Activated CD4-positive, alpha-beta T cell treated with anti-CD3 and anti-CD28 coated beads for 36 hours (primary cell): ENCODE data around the gene SF1. TPM values are rescaled to one million over a fixed set of nuclear protein-coding genes. Genes with fewer than 3 reads are reported as not detected.

Experiments used
- ATAC-seq: fragments of 200-7000 bp; cut with Tn5 transposase; one replicate; pipeline ENCODE4 v1.10.0; 2021; ENCODE audit warnings: mild to moderate bottlenecking, moderate library complexity
- CTCF ChIA-PET: fragments of 350-600 bp; sonication (Branson Sonifier 250); formaldehyde crosslinking; loops from one replicate; lab custom pipeline; 2021; ENCODE audit warnings: antibody characterized with exemption; lab: Charles Lee
- POLR2A ChIA-PET: fragments of 350-600 bp; sonication (Branson Sonifier 250); formaldehyde crosslinking; loops from one replicate; lab custom pipeline; 2021; ENCODE audit warnings: antibody characterized with exemption, inconsistent platforms; lab: Charles Lee
- DNase-seq: peaks from one replicate; pipeline ENCODE4 v3.0.0-alpha.2; 2020
- H3K27ac Mint-ChIP-seq: one replicate; pipeline ENCODE4 v1.8.0; 2021; ENCODE audit warnings: mixed read lengths
- H3K27me3 Mint-ChIP-seq: one replicate; pipeline ENCODE4 v1.8.0; 2021; ENCODE audit warnings: mixed read lengths
- H3K36me3 Mint-ChIP-seq: one replicate; pipeline ENCODE4 v1.8.0; 2021; ENCODE audit warnings: low read depth, mixed read lengths
- H3K4me1 Mint-ChIP-seq: one replicate; pipeline ENCODE4 v1.8.0; 2021; ENCODE audit warnings: mixed read lengths
- H3K4me3 Mint-ChIP-seq: one replicate; pipeline ENCODE4 v1.8.0; 2021; ENCODE audit warnings: mild to moderate bottlenecking, moderate library complexity, mixed read lengths
- H3K9me3 Mint-ChIP-seq: one replicate; pipeline ENCODE4 v1.8.0; 2021; ENCODE audit warnings: low read depth, mixed read lengths
- intact Hi-C, 2 experiments: fragments of 100-400 bp; cut with DNase I in 1 of 2; cut with micrococcal nuclease in 1 of 2; formaldehyde crosslinking; loops; one replicate each; pipeline versions ENCODE4 v1.14.2 to v1.15.1; 2022 to 2024; cut with DNase I, micrococcal nuclease
- total RNA-seq, 2 experiments: library from RNA; stranded (reverse); gene quantifications; one replicate each; pipeline ENCODE4 v1.2.3, GENCODE V29; 2021

The SF1 gene
- total RNA-seq, 2 experiments from 2014 or later, result 318 to 362 TPM

DNA sequence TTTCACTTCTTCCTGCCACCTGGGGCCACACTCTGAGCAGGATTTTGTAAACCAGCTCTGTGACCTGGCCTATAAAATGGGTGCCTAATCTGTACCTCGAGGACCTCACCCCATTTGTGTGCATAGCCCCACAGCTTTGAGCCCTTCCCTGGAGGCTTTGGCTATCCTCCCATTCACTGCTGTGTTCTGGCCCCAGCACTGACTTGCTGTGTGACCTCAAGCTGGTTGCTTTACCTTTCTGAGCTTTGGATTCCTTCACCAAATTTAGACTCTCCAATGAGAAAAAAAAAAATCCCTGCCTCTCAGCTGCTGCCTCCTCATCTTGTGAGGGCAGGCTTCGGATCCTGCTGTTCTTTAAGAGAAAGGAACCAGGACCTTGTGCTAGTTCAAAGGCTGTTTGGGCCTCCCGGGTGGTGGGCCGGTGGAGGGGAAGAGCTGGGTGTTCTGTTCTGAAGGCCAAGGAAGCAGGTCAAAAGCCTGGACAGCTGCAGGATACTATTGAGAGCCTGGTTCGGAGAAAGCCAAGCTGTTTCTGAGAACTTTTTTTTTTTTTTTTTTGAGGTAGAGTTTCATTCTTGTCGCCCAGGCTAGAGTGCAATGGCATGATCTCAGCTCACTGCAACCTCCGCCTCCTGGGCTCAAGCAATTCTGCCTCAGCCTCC, 17.5 kb downstream of the SF1 start:
- DNase-seq (no peak), ATAC-seq (no peak)
- peak overlapping the region; percentile 83 for H3K27ac Mint-ChIP-seq
- H3K4me3 Mint-ChIP-seq, result no peak overlapping the region
- ChIA-PET CTCF (interaction anchor here (0.7 to 5.1 kb wide), 5 partner anchors 10 to 19 kb away, joined by 3 to 30 read pairs (median 5); partner anchors contain the start of gene RASGRP2), POLR2A (interaction anchor here (0.6 to 2.0 kb wide), 10 partner anchors 8 to 484 kb away, joined by 3 to 21 read pairs (median 8); partner anchors contain the start of genes MAJIN, RASGRP2 and SF1)
- intact Hi-C loops, result no loop called here
- no peaks in the 10 kb centered on the region for H3K9me3 Mint-ChIP-seq
- H3K27me3 Mint-ChIP-seq, result no peaks in the 10 kb centered on the region
- peaks cover 56% of the 10 kb centered on the region for H3K4me1 Mint-ChIP-seq
- peaks cover 36% of the 10 kb centered on the region for H3K36me3 Mint-ChIP-seq

GRCh38 chr11:64759722-64760719, 18.3 kb downstream of the SF1 start, which contains the start of gene PYGM:
Gene PYGM (minus strand): TSS chr11:64759974. CDS start chr11:64759898, 76 bp downstream.
- ChIA-PET POLR2A (interaction anchor here (1.2 to 1.3 kb wide), 5 partner anchors 9 to 19 kb away, joined by 3 to 21 read pairs (median 11); partner anchors contain the start of genes RASGRP2 and SF1), CTCF (interaction anchor here (1.0 to 5.1 kb wide), 5 partner anchors 9 to 16 kb away, joined by 3 to 30 read pairs (median 5); partner anchors contain the start of gene RASGRP2)
- no peak within 1 kb of the TSS for H3K4me3 Mint-ChIP-seq
- no peaks in the 10 kb centered on the region for H3K27me3 Mint-ChIP-seq
- peaks cover 29% of the 10 kb centered on the region for H3K36me3 Mint-ChIP-seq
- no peak for ATAC-seq
- no peak for DNase-seq
- peak within 1 kb of the TSS; percentile 83 for H3K27ac Mint-ChIP-seq
- no peaks in the 10 kb centered on the region for H3K9me3 Mint-ChIP-seq
- intact Hi-C loops, result no loop called here
- H3K4me1 Mint-ChIP-seq, result peaks cover 49% of the 10 kb centered on the region

- CTCF ChIA-PET, result interaction anchor here (1.2 to 5.1 kb wide), 2 partner anchors 12 to 17 kb away, joined by 3 to 30 read pairs; no protein-coding TSS in a partner anchor
- peaks cover 41% of the 10 kb centered on the region for H3K4me1 Mint-ChIP-seq
- no peak for ATAC-seq
- intact Hi-C loops, result no loop called here
- H3K36me3 Mint-ChIP-seq, result peaks cover 21% of the 10 kb centered on the region
- POLR2A ChIA-PET, result interaction anchor here (1.3 kb wide), 1 partner anchor 15 kb away, joined by 11 read pairs; no protein-coding TSS in a partner anchor
- H3K27ac Mint-ChIP-seq, result peak overlapping the region; percentile 13
- no peak overlapping the region for H3K4me3 Mint-ChIP-seq
- no peaks in the 10 kb centered on the region for H3K9me3 Mint-ChIP-seq
- no peaks in the 10 kb centered on the region for H3K27me3 Mint-ChIP-seq
- DNase-seq, result no peak
These were observed 19.1 kb downstream of the SF1 start for GRCh38 chr11:64759131-64759721.

GRCh38 chr11:64758330-64759079, 19.8 kb downstream of the SF1 start:
- intact Hi-C loops, result no loop called here
- no peak for DNase-seq

GRCh38 chr11:64757549-64758329, 20.6 kb downstream of the SF1 start:
- no peak for DNase-seq
- Mint-ChIP-seq H3K27ac (no peak overlapping the region), H3K4me1 (peaks cover 26% of the 10 kb centered on the region), H3K9me3 (no peaks in the 10 kb centered on the region), H3K4me3 (no peak overlapping the region), H3K27me3 (no peaks in the 10 kb centered on the region), H3K36me3 (peaks cover 9% of the 10 kb centered on the region)
- ChIA-PET POLR2A (interaction anchor here (0.9 kb wide), 1 partner anchor 17 kb away, joined by 6 read pairs; no protein-coding TSS in a partner anchor), CTCF (interaction anchor here (1.2 to 1.4 kb wide), 2 partner anchors 10 to 14 kb away, joined by 3 to 4 read pairs; partner anchors contain the start of gene RASGRP2)
- intact Hi-C loops, result no loop called here
- ATAC-seq, result no peak

More at GRCh38 chr11:64758330-64759079, 19.8 kb downstream of the SF1 start:
- Mint-ChIP-seq H3K27me3 (no peaks in the 10 kb centered on the region), H3K9me3 (no peaks in the 10 kb centered on the region), H3K4me3 (no peak overlapping the region), H3K27ac (no peak overlapping the region), H3K36me3 (peaks cover 14% of the 10 kb centered on the region), H3K4me1 (peaks cover 34% of the 10 kb centered on the region)
- ChIA-PET CTCF (interaction anchor here (1.2 to 1.4 kb wide), 2 partner anchors 10 to 18 kb away, joined by 3 read pairs; no protein-coding TSS in a partner anchor), POLR2A (no interaction called here)
- ATAC-seq, result no peak

- ChIA-PET CTCF (interaction anchor here (0.7 kb wide), 1 partner anchor 318 kb away, joined by 3 read pairs; no protein-coding TSS in a partner anchor), POLR2A (no interaction called here)
- DNase-seq, result no peak
- no peak overlapping the region for H3K27ac Mint-ChIP-seq
- intact Hi-C loops, result no loop called here
- no peak overlapping the region for H3K4me3 Mint-ChIP-seq
- no peak for ATAC-seq
- H3K9me3 Mint-ChIP-seq, result no peaks in the 10 kb centered on the region
- peaks cover 9% of the 10 kb centered on the region for H3K36me3 Mint-ChIP-seq
- H3K4me1 Mint-ChIP-seq, result peaks cover 12% of the 10 kb centered on the region
- H3K27me3 Mint-ChIP-seq, result no peaks in the 10 kb centered on the region
These were observed 22.5 kb downstream of the SF1 start for GRCh38 chr11:64755681-64756361.

DNA sequence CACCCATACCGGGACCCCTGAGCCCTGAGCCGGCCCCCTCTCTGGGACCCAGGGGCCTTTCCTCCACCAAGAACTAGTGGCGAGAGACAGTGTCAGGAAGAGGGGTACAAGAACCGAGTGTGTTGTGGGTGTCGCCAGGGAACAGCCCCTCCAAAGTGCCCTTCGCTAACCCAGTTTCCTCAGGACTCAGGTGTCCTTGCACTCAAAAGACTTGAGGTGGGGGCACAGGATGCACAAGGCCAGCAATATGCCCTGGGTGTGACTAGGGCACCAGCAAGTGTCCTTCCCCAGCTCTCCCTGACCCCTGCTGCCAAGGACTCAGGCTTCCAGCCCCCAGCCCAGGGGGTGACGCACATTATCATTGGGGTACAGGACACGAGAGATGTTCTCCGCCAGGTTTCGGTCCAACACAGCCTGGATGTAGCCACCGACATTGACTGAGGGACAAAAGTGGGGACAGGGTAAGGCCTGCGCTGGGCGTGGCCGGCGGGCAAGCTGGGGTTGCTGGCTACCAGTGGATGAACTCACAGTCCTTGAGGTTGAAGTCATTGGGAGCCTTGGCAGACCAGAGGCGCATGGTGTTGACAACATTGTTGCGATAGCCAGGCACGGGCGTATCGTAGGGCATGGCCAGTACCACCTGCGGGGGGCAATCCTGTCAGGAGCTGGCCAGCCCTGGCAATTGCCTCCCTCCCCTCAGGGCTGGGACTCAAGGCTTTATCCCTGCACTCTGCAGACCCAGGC, 23.3 kb downstream of the SF1 start:
- ATAC-seq (no peak), DNase-seq (no peak)
- ChIA-PET CTCF (interaction anchor here (0.5 to 0.7 kb wide), 3 partner anchors 20 to 1684 kb away, joined by 3 read pairs; partner anchors contain the start of gene MRPL11), POLR2A (no interaction called here)
- Mint-ChIP-seq H3K27me3 (no peaks in the 10 kb centered on the region), H3K9me3 (no peaks in the 10 kb centered on the region), H3K27ac (no peak overlapping the region), H3K36me3 (peaks cover 9% of the 10 kb centered on the region), H3K4me3 (no peak overlapping the region), H3K4me1 (peaks cover 11% of the 10 kb centered on the region)
- intact Hi-C loops, result no loop called here

- Mint-ChIP-seq H3K4me1 (peaks cover 7% of the 10 kb centered on the region), H3K4me3 (no peak overlapping the region), H3K9me3 (no peaks in the 10 kb centered on the region), H3K27me3 (no peaks in the 10 kb centered on the region), H3K36me3 (peaks cover 9% of the 10 kb centered on the region), H3K27ac (no peak overlapping the region)
- POLR2A ChIA-PET, result no interaction called here
- DNase-seq (no peak), ATAC-seq (no peak)
- CTCF ChIA-PET, result interaction anchor here (0.5 to 0.8 kb wide), 3 partner anchors 11 to 1684 kb away, joined by 3 read pairs; partner anchors contain the start of gene MRPL11
- intact Hi-C loops, result no loop called here
These were observed 24.0 kb downstream of the SF1 start for GRCh38 chr11:64754124-64754918.
